ENCODE measurements around the gene MEI1.

DNA sequence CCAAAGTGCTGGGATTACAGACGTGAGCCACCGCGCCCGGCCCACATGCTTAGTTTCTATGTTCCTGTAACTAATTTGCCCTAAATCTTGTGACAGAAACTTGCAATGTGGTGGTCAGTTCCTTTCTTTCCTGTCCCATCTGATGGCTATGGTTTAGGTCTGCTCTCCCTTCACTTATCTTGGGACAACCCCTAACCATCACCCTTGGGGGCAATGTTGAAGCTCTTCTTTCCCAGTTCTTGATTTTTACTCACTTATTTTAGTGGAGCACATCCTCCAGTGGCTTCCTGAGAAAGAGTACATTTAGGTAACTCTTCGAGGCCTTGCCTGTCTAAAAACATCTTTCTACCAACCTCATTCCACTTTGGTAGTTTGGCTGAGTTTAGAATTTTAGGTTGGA is 140.9 kb downstream of the MEI1 start:
- TF ChIP-seq, protein P1, sequence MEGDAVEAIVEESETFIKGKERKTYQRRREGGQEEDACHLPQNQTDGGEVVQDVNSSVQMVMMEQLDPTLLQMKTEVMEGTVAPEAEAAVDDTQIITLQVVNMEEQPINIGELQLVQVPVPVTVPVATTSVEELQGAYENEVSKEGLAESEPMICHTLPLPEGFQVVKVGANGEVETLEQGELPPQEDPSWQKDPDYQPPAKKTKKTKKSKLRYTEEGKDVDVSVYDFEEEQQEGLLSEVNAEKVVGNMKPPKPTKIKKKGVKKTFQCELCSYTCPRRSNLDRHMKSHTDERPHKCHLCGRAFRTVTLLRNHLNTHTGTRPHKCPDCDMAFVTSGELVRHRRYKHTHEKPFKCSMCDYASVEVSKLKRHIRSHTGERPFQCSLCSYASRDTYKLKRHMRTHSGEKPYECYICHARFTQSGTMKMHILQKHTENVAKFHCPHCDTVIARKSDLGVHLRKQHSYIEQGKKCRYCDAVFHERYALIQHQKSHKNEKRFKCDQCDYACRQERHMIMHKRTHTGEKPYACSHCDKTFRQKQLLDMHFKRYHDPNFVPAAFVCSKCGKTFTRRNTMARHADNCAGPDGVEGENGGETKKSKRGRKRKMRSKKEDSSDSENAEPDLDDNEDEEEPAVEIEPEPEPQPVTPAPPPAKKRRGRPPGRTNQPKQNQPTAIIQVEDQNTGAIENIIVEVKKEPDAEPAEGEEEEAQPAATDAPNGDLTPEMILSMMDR (conservative IDR thresholded peaks at IDR 0.05; ENCODE audit: low read length): no peak
- no peak for TF ChIP-seq EZH2phosphoT487 (IDR thresholded peaks at IDR 0.05; ENCODE audit: borderline replicate concordance, low read depth, low read length)

Measured in OCI-LY7 (cell line).